GM12878 (cell line): ENCODE results near the gene CUTA. TPM values are rescaled to one million over a fixed set of nuclear protein-coding genes. Genes with fewer than 3 reads are reported as not detected.
A peak's percentile ranks its signal among the peaks of the same experiment; 100 is the strongest.

ENCODE experiments used
- ATAC-seq: fragments of 200-7000 bp; cut with Tn5 transposase; 3 replicates; pipeline ENCODE4 v1.9.1; 2020; ENCODE audit warnings: mild to moderate bottlenecking, moderate library complexity
- BruUV-seq: library from RNA; stranded (reverse); fragments of 400-500 nt; replicated peaks from 2 replicates; lab custom pipeline; 2021; lab: Mats Ljungman, UMichigan
- CTCF ChIA-PET: fragments of 300-600 bp; sonication (Branson Sonifier 250); formaldehyde crosslinking; extraction: SDS; loops from one replicate; lab custom pipeline; 2021; ENCODE audit warnings: inconsistent platforms; lab: Yijun Ruan, JAX
- POLR2A ChIA-PET: fragments of 350-600 bp; formaldehyde crosslinking; extraction: SDS; loops from one replicate; lab custom pipeline; 2021; ENCODE audit warnings: inconsistent platforms; lab: Charles Lee
- RAD21 ChIA-PET: fragments of 300-600 bp; sonication (Branson Sonifier 250); formaldehyde crosslinking; loops from one replicate; lab custom pipeline; 2023; ENCODE audit warnings: antibody characterized with exemption; ENCODE audit not compliant: unreplicated experiment; lab: Charles Lee
- SMC1A ChIA-PET: fragments of 300-600 bp; sonication (Branson Sonifier 250); formaldehyde crosslinking; loops from one replicate; lab custom pipeline; 2023; ENCODE audit not compliant: unreplicated experiment, uncharacterized antibody; lab: Charles Lee
- DNase-seq: peaks from one replicate; pipeline ENCODE4 v3.0.0-alpha.2; 2011; ENCODE audit warnings: low read depth, low spot score
- FAIRE-seq: peaks from 3 replicates; lab custom pipeline; 2011; peaks lifted over from hg19 to GRCh38; lab: Jason Lieb, UNC
- H2AFZ ChIP-seq: 2 replicates; pipeline ENCODE4 v1.6.0; 2011; ENCODE audit warnings: low read depth, low read length, control low read depth; ENCODE audit not compliant: control insufficient read depth
- H3K27ac ChIP-seq: 2 replicates; pipeline ENCODE4 v1.5.1; 2011; ENCODE audit warnings: control low read depth; ENCODE audit not compliant: control insufficient read depth, insufficient read depth
- H3K27me3 ChIP-seq, 2 experiments: replicated peaks in 1 of 2; 2 replicates each; pipeline versions ENCODE4 v1.6.0 to v1.6.1; 2011; ENCODE audit warnings: low read length in 1 of 2; ENCODE audit not compliant: control insufficient read depth in 2 of 2, insufficient read depth in 2 of 2
- H3K36me3 ChIP-seq, 2 experiments: 2 replicates each; pipeline ENCODE4 v1.5.1; 2011; ENCODE audit warnings: low read length in 1 of 2; ENCODE audit not compliant: control insufficient read depth in 2 of 2, insufficient read depth in 2 of 2
- H3K4me1 ChIP-seq: 2 replicates; pipeline ENCODE4 v1.6.1; 2011; ENCODE audit warnings: mild to moderate bottlenecking, low read length, moderate library complexity, mixed read lengths; ENCODE audit not compliant: control insufficient read depth, insufficient read depth
- H3K4me2 ChIP-seq: 2 replicates; pipeline ENCODE4 v1.6.0; 2011; ENCODE audit warnings: control low read depth; ENCODE audit not compliant: control insufficient read depth, insufficient read depth
- H3K4me3 ChIP-seq: fragments of 200-600 bp; sonication (generic); 2 replicates; pipeline ENCODE4 v1.5.1; 2016
- H3K79me2 ChIP-seq: 2 replicates; pipeline ENCODE4 v1.6.0; 2011; ENCODE audit warnings: low read length; ENCODE audit not compliant: control insufficient read depth, insufficient read depth
- H3K9ac ChIP-seq: 2 replicates; pipeline ENCODE4 v1.8.0; 2011; ENCODE audit warnings: low read length, control low read depth, mixed read lengths; ENCODE audit not compliant: control insufficient read depth, insufficient read depth
- H3K9me3 ChIP-seq: replicated peaks from 3 replicates; pipeline ENCODE4 v1.5.1; 2011; ENCODE audit warnings: mild to moderate bottlenecking, low read length; ENCODE audit not compliant: control insufficient read depth, insufficient read depth
- H4K20me1 ChIP-seq: 2 replicates; pipeline ENCODE4 v1.6.0; 2011; ENCODE audit not compliant: control insufficient read depth, insufficient read depth
- HDAC2 ChIP-seq: fragments of 200-600 bp; sonication (generic); IDR thresholded peaks from 2 replicates; pipeline ENCODE4 v1.6.1; 2017
- IKZF1 ChIP-seq: fragments of 450-650 bp; conservative IDR thresholded peaks from 2 replicates; pipeline ENCODE4 v1.6.1; 2017; ENCODE audit warnings: antibody characterized with exemption, mild to moderate bottlenecking
- SMC3 ChIP-seq: IDR thresholded peaks from 2 replicates; pipeline ENCODE4 v1.6.1; 2011; ENCODE audit warnings: low read length, improper control_type of control experiment, borderline replicate concordance
- WGBS: methylation state at CpG from one replicate; pipeline ENCODE4 v1.1.6; 2016; ENCODE audit warnings: low lambda C conversion rate; ENCODE audit not compliant: insufficient replicate concordance, insufficient coverage; ENCODE audit errors: missing lambda C conversion rate; 5-methylcytosine and 5-hydroxymethylcytosine counted together
- in situ Hi-C: fragments of 300-500 bp; cut with MboI; formaldehyde crosslinking; loops from 9 replicates; pipeline ENCODE4 v1.14.3; 2018; ENCODE audit warnings: mixed read lengths
- intact Hi-C: fragments of 100-400 bp; cut with micrococcal nuclease; formaldehyde crosslinking; loops from one replicate; pipeline ENCODE4 v1.14.2; 2022; ENCODE audit not compliant: unreplicated experiment
- polyA plus RNA-seq, 11 experiments: library from polyadenylated mRNA; depleted of rRNA in 4 of 11; unstranded in 6 of 11; stranded (reverse) in 5 of 11; fragments of >200 nt; fragmentation: Nextera tagmentation in 4 of 11; fragmentation: Illumina TruSeq in 1 of 11; extraction: Ambion mirVana in 4 of 11; extraction: Trizol in 1 of 11; gene quantifications; 1 replicate in 1 of 11; 2 replicates in 10 of 11; pipeline versions ENCODE4 v1.2.1 to v1.2.3, GENCODE V29; 2011 to 2016; ENCODE audit warnings: inconsistent platforms in 2 of 11, missing spikeins in 2 of 11, low read depth in 1 of 11
- total RNA-seq, 4 experiments: library from RNA; depleted of rRNA in 3 of 4; stranded (reverse); fragments of >200 nt in 3 of 4; fragmentation: Illumina TruSeq in 1 of 4; extraction: Trizol in 1 of 4; gene quantifications; 2 replicates each; pipeline versions ENCODE4 v1.2.1 to v1.2.3, GENCODE V29; 2013 to 2021
- TF ChIP-seq, protein P1 (sequence below): fragments of 450-650 bp; formaldehyde crosslinking; IDR thresholded peaks from 2 replicates; pipeline ENCODE4 v1.4.0; 2022; ENCODE audit warnings: mild to moderate bottlenecking, moderate library complexity
- TF ChIP-seq, protein P2 (sequence below): IDR thresholded peaks from 2 replicates; pipeline ENCODE4 v1.6.1; 2012; ENCODE audit warnings: low read depth, low read length, improper control_type of control experiment

Gene CUTA
- total and polyA plus RNA-seq, 10 of the 15 experiments (the other 5 are each of a cell fraction or from before 2014, with no cell fraction given), result 102 to 293 (median 189) TPM

DNA sequence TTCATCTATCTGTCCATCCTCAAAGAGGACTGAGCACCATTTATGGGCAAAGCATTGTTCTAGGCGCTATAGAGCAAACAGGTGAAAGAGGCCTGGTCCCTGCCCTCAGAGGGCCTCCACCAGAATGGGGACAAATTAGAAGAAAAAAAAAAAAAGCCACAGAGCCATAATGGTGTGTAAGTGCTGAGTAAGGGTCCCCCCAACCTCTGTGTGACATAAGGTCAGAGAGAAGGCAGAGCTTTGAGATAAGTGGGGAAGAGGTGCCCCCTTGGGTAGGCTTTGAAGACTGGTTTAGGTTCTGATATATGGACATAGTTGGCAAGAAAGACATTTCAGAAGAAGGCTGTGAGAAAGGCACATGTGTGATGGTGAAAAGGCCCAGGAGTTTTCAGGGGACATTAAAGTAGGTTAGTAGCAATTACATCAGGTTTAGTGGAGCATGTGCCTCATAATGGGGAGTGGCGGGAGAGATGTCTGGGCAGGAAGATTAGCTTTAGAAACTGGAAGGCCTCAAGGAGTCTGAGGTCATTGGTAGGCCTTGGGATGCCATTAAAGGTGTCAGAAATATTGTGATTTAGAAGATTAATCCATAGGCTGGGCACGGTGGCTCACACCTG, 21.2 kb upstream of the CUTA start:
- Histone ChIP-seq H3K9ac (no peak overlapping the region), H3K9me3 (no peaks in the 10 kb centered on the region), H3K27ac (no peak overlapping the region), H2AFZ (no peak overlapping the region), H4K20me1 (no peaks in the 10 kb centered on the region; the same call in 1 of the 2 replicates), H3K4me3 (no peak overlapping the region), H3K79me2 (no peaks in the 10 kb centered on the region; the same call in 1 of the 2 replicates), H3K4me1 (no peaks in the 10 kb centered on the region), H3K36me3 (peaks cover 0 to 5% of the 10 kb centered on the region in 2 experiments; a peak in 3 of 4 replicates), H3K4me2 (no peak overlapping the region), H3K27me3 (no peaks in the 10 kb centered on the region)
- TSS peak; percentile 31 for BruUV-seq
- WGBS, result 98% methylated on average over 3 of the region's 3 CpGs
- CTCF ChIA-PET, result interaction anchor here (1.0 to 1.1 kb wide), 3 partner anchors 11 to 69 kb away, joined by 3 read pairs; no protein-coding TSS in a partner anchor
- SMC1A ChIA-PET, result interaction anchor here (0.6 kb wide), 1 partner anchor 44 kb away, joined by 3 read pairs; no protein-coding TSS in a partner anchor
- FAIRE-seq, result no peak
- POLR2A ChIA-PET, result interaction anchor here (0.6 kb wide), 1 partner anchor 130 kb away, joined by 3 read pairs; no protein-coding TSS in a partner anchor
- intact Hi-C loops, result no loop called here
- no peak for DNase-seq
- ATAC-seq, result no peak
- RAD21 ChIA-PET, result no interaction called here
- TF ChIP-seq IKZF1, result no peak
- TF ChIP-seq, protein P1, sequence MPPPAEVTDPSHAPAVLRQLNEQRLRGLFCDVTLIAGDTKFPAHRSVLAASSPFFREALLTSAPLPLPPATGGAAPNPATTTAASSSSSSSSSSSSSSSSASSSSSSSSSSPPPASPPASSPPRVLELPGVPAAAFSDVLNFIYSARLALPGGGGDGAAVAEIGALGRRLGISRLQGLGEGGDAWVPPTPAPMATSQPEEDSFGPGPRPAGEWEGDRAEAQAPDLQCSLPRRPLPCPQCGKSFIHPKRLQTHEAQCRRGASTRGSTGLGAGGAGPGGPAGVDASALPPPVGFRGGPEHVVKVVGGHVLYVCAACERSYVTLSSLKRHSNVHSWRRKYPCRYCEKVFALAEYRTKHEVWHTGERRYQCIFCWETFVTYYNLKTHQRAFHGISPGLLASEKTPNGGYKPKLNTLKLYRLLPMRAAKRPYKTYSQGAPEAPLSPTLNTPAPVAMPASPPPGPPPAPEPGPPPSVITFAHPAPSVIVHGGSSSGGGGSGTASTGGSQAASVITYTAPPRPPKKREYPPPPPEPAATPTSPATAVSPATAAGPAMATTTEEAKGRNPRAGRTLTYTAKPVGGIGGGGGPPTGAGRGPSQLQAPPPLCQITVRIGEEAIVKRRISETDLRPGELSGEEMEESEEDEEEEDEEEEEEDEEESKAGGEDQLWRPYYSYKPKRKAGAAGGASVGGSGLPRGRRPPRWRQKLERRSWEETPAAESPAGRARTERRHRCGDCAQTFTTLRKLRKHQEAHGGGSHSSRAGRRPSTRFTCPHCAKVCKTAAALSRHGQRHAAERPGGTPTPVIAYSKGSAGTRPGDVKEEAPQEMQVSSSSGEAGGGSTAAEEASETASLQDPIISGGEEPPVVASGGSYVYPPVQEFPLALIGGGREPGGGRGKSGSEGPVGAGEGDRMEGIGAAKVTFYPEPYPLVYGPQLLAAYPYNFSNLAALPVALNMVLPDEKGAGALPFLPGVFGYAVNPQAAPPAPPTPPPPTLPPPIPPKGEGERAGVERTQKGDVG (CRISPR knock-in tag), result no peak
- TF ChIP-seq SMC3, result no peak
- TF ChIP-seq, protein P2, sequence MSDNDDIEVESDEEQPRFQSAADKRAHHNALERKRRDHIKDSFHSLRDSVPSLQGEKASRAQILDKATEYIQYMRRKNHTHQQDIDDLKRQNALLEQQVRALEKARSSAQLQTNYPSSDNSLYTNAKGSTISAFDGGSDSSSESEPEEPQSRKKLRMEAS, result no peak
- TF ChIP-seq HDAC2, result no peak
- in situ Hi-C loops, result no loop called here
